CD14-positive monocyte (primary cell): Measurements from ENCODE around the gene ACY1. TPM values are rescaled to one million over a fixed set of nuclear protein-coding genes. Genes with fewer than 3 reads are reported as not detected.

Source experiments
- DNase-seq, 3 donors: peaks; one replicate each; pipeline ENCODE4 v3.0.0-alpha.2; 2011 to 2022
- H2AFZ ChIP-seq: 2 replicates; pipeline ENCODE4 v1.6.0; 2012; ENCODE audit warnings: mild to moderate bottlenecking, low read depth, low read length, inconsistent platforms; ENCODE audit not compliant: insufficient read depth, poor library complexity, severe bottlenecking
- H3K27ac ChIP-seq, 2 donors: 1 replicate in 1 of 2; 2 replicates in 1 of 2; pipeline ENCODE4 v1.5.1; 2012 to 2013; ENCODE audit warnings: low read length in 2 of 2, control low read depth in 1 of 2, inconsistent platforms in 1 of 2, low read depth in 1 of 2, mild to moderate bottlenecking in 1 of 2
- H3K27me3 ChIP-seq, 2 donors: one replicate each; pipeline versions ENCODE4 v1.6.0 to v1.6.1; 2011 to 2013; ENCODE audit warnings: low read length in 2 of 2; ENCODE audit not compliant: control insufficient read depth in 2 of 2, insufficient read depth in 2 of 2
- H3K36me3 ChIP-seq, 2 donors: replicated peaks in 1 of 2; 1 replicate in 1 of 2; 2 replicates in 1 of 2; pipeline versions ENCODE4 v1.5.1 to v1.6.1; 2012 to 2013; ENCODE audit warnings: low read length in 2 of 2, control low read depth in 1 of 2, inconsistent platforms in 1 of 2, mild to moderate bottlenecking in 1 of 2; ENCODE audit not compliant: insufficient read depth in 2 of 2, control insufficient read depth in 1 of 2
- H3K4me1 ChIP-seq, 2 donors: 1 replicate in 1 of 2; 2 replicates in 1 of 2; pipeline versions ENCODE4 v1.5.1 to v1.6.1; 2012 to 2013; ENCODE audit warnings: low read length in 2 of 2, control low read depth in 1 of 2, inconsistent platforms in 1 of 2, mild to moderate bottlenecking in 1 of 2, moderate library complexity in 1 of 2; ENCODE audit not compliant: insufficient read depth in 2 of 2, control insufficient read depth in 1 of 2
- H3K4me2 ChIP-seq: replicated peaks from 2 replicates; pipeline ENCODE3; 2012; ENCODE audit warnings: low read length, moderate library complexity, mild to moderate bottlenecking; ENCODE audit not compliant: poor library complexity, severe bottlenecking; ENCODE audit errors: extremely low read depth
- H3K4me3 ChIP-seq, 3 experiments: fragments of 200-600 bp in 1 of 3; sonication (generic) in 1 of 3; replicated peaks in 1 of 3; 1 replicate in 2 of 3; 2 replicates in 1 of 3; pipeline ENCODE4 v1.5.1; 2011 to 2013; ENCODE audit warnings: low read length in 3 of 3, mild to moderate bottlenecking in 3 of 3, control low read depth in 2 of 3, low read depth in 2 of 3, inconsistent platforms in 1 of 3, moderate library complexity in 1 of 3
- H3K79me2 ChIP-seq: 2 replicates; pipeline ENCODE4 v1.6.0; 2012; ENCODE audit warnings: mild to moderate bottlenecking, control low read depth, inconsistent platforms, low read length, moderate library complexity; ENCODE audit not compliant: insufficient read depth
- H3K9ac ChIP-seq: 2 replicates; pipeline ENCODE4 v1.6.0; 2017; ENCODE audit warnings: low read length, mild to moderate bottlenecking; ENCODE audit not compliant: insufficient read depth, poor library complexity, severe bottlenecking
- H3K9me3 ChIP-seq, 2 donors: replicated peaks in 1 of 2; 1 replicate in 1 of 2; 2 replicates in 1 of 2; pipeline versions ENCODE4 v1.5.1 to v1.6.1; 2012 to 2013; ENCODE audit warnings: low read length in 2 of 2, control low read depth in 1 of 2; ENCODE audit not compliant: control insufficient read depth in 1 of 2, insufficient read depth in 1 of 2
- H4K20me1 ChIP-seq: 2 replicates; pipeline ENCODE4 v1.6.0; 2012; ENCODE audit warnings: mild to moderate bottlenecking, low read length, control low read depth, moderate library complexity; ENCODE audit not compliant: insufficient read depth
- H3K27ac Mint-ChIP-seq, 7 donors: one replicate each; pipeline ENCODE4 v1.8.0; 2020; ENCODE audit warnings: mild to moderate bottlenecking in 7 of 7, mixed read lengths in 7 of 7, moderate library complexity in 6 of 7, inconsistent platforms in 2 of 7
- H3K27me3 Mint-ChIP-seq, 3 donors: one replicate each; pipeline ENCODE4 v1.8.0; 2021 to 2022; ENCODE audit warnings: low read depth in 3 of 3, mild to moderate bottlenecking in 3 of 3, mixed read lengths in 3 of 3, moderate library complexity in 3 of 3, inconsistent platforms in 1 of 3
- H3K36me3 Mint-ChIP-seq, 2 donors: one replicate each; pipeline ENCODE4 v1.8.0; 2020; ENCODE audit warnings: mixed read lengths in 2 of 2, inconsistent platforms in 1 of 2, mild to moderate bottlenecking in 1 of 2
- H3K4me1 Mint-ChIP-seq: one replicate; pipeline ENCODE4 v1.8.0; 2020; ENCODE audit warnings: mild to moderate bottlenecking, mixed read lengths
- H3K4me3 Mint-ChIP-seq, 2 donors: one replicate each; pipeline ENCODE4 v1.8.0; 2020; ENCODE audit warnings: mild to moderate bottlenecking in 2 of 2, mixed read lengths in 2 of 2, moderate library complexity in 1 of 2
- H3K9me3 Mint-ChIP-seq, 7 donors: one replicate each; pipeline ENCODE4 v1.8.0; 2020 to 2022; ENCODE audit warnings: mixed read lengths in 7 of 7, mild to moderate bottlenecking in 6 of 7, moderate library complexity in 6 of 7, inconsistent platforms in 2 of 7
- CTCF ChIP-seq: fragments of 200-600 bp; IDR thresholded peaks from one replicate; pipeline ENCODE4 v1.8.0; 2022; ENCODE audit warnings: antibody characterized with exemption, mild to moderate bottlenecking
- WGBS: methylation state at CpG from one replicate; pipeline ENCODE4 v1.1.5; 2013; ENCODE audit warnings: missing lambda C conversion rate; ENCODE audit not compliant: insufficient coverage; 5-methylcytosine and 5-hydroxymethylcytosine counted together
- intact Hi-C, 2 donors: fragments of 100-400 bp; cut with micrococcal nuclease; formaldehyde crosslinking; loops; one replicate each; pipeline versions ENCODE4 v1.15.0 to v1.15.1; 2023
- polyA plus RNA-seq, 3 donors: library from polyadenylated mRNA; depleted of rRNA in 1 of 3; unstranded in 2 of 3; stranded (reverse) in 1 of 3; fragments of 300-500 nt in 2 of 3; fragments of >200 nt in 1 of 3; fragmentation: Illumina TruSeq in 2 of 3; gene quantifications; 1 replicate in 2 of 3; 2 replicates in 1 of 3; pipeline ENCODE4 v1.2.3, GENCODE V29; 2012 to 2021

The ACY1 gene
- polyA plus RNA-seq, 3 donors, result 13.3 to 18.0 (median 14.5) TPM

DNA sequence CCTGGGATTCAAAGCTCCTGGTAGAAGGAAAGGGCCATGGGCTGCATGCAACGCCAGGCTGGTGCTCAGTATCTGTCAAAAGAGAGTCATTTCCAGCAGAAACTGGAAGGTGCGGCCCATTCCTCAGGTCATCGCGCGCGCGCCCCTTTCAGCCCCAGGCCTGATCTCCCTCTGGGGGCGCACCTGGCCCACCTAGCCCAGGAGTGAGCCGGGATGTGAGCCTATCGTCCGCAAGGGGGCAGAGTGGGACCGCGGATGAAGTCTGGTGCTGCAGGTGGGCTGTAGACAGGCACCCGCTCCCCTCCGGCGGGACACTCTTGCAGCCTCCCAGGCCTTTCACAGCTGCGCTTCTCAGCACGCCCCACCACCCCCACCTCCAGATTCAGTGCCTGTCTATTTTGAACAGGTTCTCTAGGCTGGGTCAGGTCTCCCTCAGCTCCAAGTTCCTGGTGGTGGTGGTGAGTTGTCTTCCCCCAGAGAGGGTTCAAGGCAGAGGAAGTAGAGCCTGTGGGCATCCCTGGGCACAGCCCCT, 18.2 kb downstream of the ACY1 start:
- no peaks in the 10 kb centered on the region for H3K79me2 ChIP-seq
- no peaks in the 10 kb centered on the region for H3K36me3 Mint-ChIP-seq
- H2AFZ ChIP-seq, result peak overlapping the region; percentile 35
- no peaks in the 10 kb centered on the region for H3K9me3 Mint-ChIP-seq
- intact Hi-C loops, result loop anchor here in 1 of 2 donors (1.0 to 5.0 kb wide), 3 partner anchors 51 to 143 kb away; no protein-coding TSS in a partner anchor
- H3K9me3 ChIP-seq, result no peaks in the 10 kb centered on the region
- no peak overlapping the region for H3K4me3 Mint-ChIP-seq
- no peak overlapping the region for H3K27ac Mint-ChIP-seq
- peaks cover 19% of the 10 kb centered on the region for H3K4me1 Mint-ChIP-seq
- H4K20me1 ChIP-seq, result no peaks in the 10 kb centered on the region
- WGBS, result 1% methylated on average over 7 of the region's 18 CpGs
- H3K27me3 Mint-ChIP-seq, result peaks cover 2 to 7% (median 6%) of the 10 kb centered on the region in 3 donors
- H3K27me3 ChIP-seq, result no peaks in the 10 kb centered on the region
- H3K4me2 ChIP-seq, result peak overlapping the region; percentile 20
- peaks cover 18 to 22% of the 10 kb centered on the region in 2 donors for H3K4me1 ChIP-seq
- peak; percentile 46 to 69 (median 61) for DNase-seq
- H3K9ac ChIP-seq, result no peak overlapping the region
- peak; percentile 95 for TF ChIP-seq CTCF
- H3K36me3 ChIP-seq, result no peaks in the 10 kb centered on the region
- H3K4me3 ChIP-seq, result no peak overlapping the region
- no peak overlapping the region for H3K27ac ChIP-seq

GRCh38 chr3:52002748-52003147, 19.4 kb downstream of the ACY1 start:
- Mint-ChIP-seq H3K9me3 (no peaks in the 10 kb centered on the region), H3K4me3 (no peak overlapping the region), H3K36me3 (no peaks in the 10 kb centered on the region), H3K4me1 (peaks cover 24% of the 10 kb centered on the region), H3K27ac (peak overlapping the region in 1 of 7 donors; percentile 19), H3K27me3 (peaks cover 0 to 7% (median 6%) of the 10 kb centered on the region in 3 donors)
- H3K27ac ChIP-seq, result no peak overlapping the region
- no peaks in the 10 kb centered on the region for H3K36me3 ChIP-seq
- H3K27me3 ChIP-seq, result no peaks in the 10 kb centered on the region
- H4K20me1 ChIP-seq, result no peaks in the 10 kb centered on the region
- no peaks in the 10 kb centered on the region for H3K9me3 ChIP-seq
- H3K4me2 ChIP-seq, result no peak overlapping the region
- no peaks in the 10 kb centered on the region for H3K79me2 ChIP-seq
- H2AFZ ChIP-seq, result no peak overlapping the region
- WGBS, result 100% methylated on average over 1 of the region's 6 CpGs
- H3K4me3 ChIP-seq, result no peak overlapping the region
- intact Hi-C loops, result loop anchor here (2.0 to 5.0 kb wide), 3 partner anchors 50 to 140 kb away; no protein-coding TSS in a partner anchor
- peaks cover 22 to 29% of the 10 kb centered on the region in 2 donors for H3K4me1 ChIP-seq
- no peak for DNase-seq
- no peak for TF ChIP-seq CTCF
- no peak overlapping the region for H3K9ac ChIP-seq
